ENCODE measurements around the gene MEIKIN. TPM values are rescaled to one million over a fixed set of nuclear protein-coding genes. Genes with fewer than 3 reads are reported as not detected.
A peak's percentile ranks its signal among the peaks of the same experiment; 100 is the strongest.

Gene MEIKIN
- total RNA-seq, 1 donor = 1.0 TPM

GRCh38 chr5:131979816-131980215 lies 34.4 kb upstream of the MEIKIN start:
- Histone ChIP-seq H3K4me3 (ENCODE audit: low read length) (no peak overlapping the region), H3K9me3 (ENCODE audit: low read depth, low read length) (no peaks in the 10 kb centered on the region), H3K27me3 (ENCODE audit: insufficient read depth, low read length) (no peaks in the 10 kb centered on the region), H3K4me1 (ENCODE audit: insufficient read depth, low read length) (peaks cover 14% of the 10 kb centered on the region)

GRCh38 chr5:131977212-131977604 lies 31.7 kb upstream of the MEIKIN start:
- H3K9me3 ChIP-seq (ENCODE audit: low read depth, low read length) = no peaks in the 10 kb centered on the region
- H3K4me3 ChIP-seq (ENCODE audit: low read length) = no peak overlapping the region
- peaks cover 16% of the 10 kb centered on the region for H3K4me1 ChIP-seq (ENCODE audit: insufficient read depth, low read length)
- H3K27me3 ChIP-seq (ENCODE audit: insufficient read depth, low read length) = no peaks in the 10 kb centered on the region

- peaks cover 16% of the 10 kb centered on the region for H3K4me1 ChIP-seq (ENCODE audit: insufficient read depth, low read length)
- no peaks in the 10 kb centered on the region for H3K27me3 ChIP-seq (ENCODE audit: insufficient read depth, low read length)
- no peak overlapping the region for H3K4me3 ChIP-seq (ENCODE audit: low read length)
- no peaks in the 10 kb centered on the region for H3K9me3 ChIP-seq (ENCODE audit: low read depth, low read length)
These were observed 31.1 kb upstream of the MEIKIN start for GRCh38 chr5:131976414-131977211.

GRCh38 chr5:131974956-131975726 lies 29.7 kb upstream of the MEIKIN start:
- Histone ChIP-seq H3K9me3 (ENCODE audit: low read depth, low read length) (no peaks in the 10 kb centered on the region), H3K4me1 (ENCODE audit: insufficient read depth, low read length) (peaks cover 16% of the 10 kb centered on the region), H3K4me3 (ENCODE audit: low read length) (peak overlapping the region; percentile 2), H3K27me3 (ENCODE audit: insufficient read depth, low read length) (no peaks in the 10 kb centered on the region)

GRCh38 chr5:131974622-131974955 lies 29.1 kb upstream of the MEIKIN start:
- Histone ChIP-seq H3K9me3 (ENCODE audit: low read depth, low read length) (no peaks in the 10 kb centered on the region), H3K4me1 (ENCODE audit: insufficient read depth, low read length) (peaks cover 16% of the 10 kb centered on the region), H3K4me3 (ENCODE audit: low read length) (peak overlapping the region; percentile 2), H3K27me3 (ENCODE audit: insufficient read depth, low read length) (no peaks in the 10 kb centered on the region)

DNA sequence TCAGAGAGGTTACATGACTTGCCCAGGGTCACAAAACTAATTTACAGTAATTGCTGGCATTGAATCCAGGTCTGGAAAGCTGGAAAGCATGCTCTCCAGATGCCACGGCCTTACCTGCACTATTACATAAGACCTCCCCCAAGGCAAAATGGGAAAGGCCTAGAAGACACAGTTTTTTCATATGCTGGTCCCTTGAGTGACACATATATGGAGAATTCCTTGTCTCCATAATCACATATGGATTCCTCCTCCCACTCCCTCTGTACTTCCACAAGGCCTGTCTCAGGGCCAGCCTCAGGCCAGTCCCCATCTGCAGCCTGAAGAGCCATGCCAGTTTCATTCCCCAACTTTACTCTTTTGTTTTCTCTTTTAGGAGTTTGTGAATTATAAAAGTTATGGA lies 28.6 kb upstream of the MEIKIN start:
- H3K9me3 ChIP-seq (ENCODE audit: low read depth, low read length) = no peaks in the 10 kb centered on the region
- H3K4me1 ChIP-seq (ENCODE audit: insufficient read depth, low read length) = peaks cover 16% of the 10 kb centered on the region
- no peaks in the 10 kb centered on the region for H3K27me3 ChIP-seq (ENCODE audit: insufficient read depth, low read length)
- H3K4me3 ChIP-seq (ENCODE audit: low read length) = no peak overlapping the region

- Histone ChIP-seq H3K27me3 (ENCODE audit: insufficient read depth, low read length) (no peaks in the 10 kb centered on the region), H3K4me3 (ENCODE audit: low read length) (no peak overlapping the region), H3K4me1 (ENCODE audit: insufficient read depth, low read length) (peaks cover 16% of the 10 kb centered on the region), H3K9me3 (ENCODE audit: low read depth, low read length) (no peaks in the 10 kb centered on the region)
These were observed 27.7 kb upstream of the MEIKIN start for GRCh38 chr5:131973089-131973712.

DNA sequence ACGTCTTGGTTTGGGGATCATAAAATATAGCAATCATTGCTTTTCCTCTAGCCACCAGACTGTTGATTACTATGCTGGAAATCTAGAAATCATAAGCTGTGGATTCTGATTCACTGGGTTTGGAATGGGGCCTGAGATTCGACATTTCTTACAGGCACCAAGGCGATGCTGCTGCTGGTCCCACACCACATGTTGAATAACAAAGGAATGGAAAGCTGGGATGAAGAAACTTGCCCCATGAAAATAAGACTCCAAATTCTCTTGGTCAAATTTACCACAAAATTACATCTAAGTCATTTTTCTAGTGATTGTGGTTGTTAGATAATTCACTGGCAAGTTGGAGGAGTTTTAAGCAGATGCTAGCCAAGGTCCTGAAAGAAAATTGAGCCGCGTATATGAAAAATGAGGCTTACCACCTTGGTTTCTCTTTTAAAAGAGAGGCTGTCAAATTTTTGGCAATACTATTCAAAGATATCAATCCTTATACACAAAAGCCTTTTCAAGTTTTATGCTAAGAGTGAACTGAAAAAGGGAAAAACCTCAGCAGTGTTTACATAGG lies 23.0 kb upstream of the MEIKIN start:
- Histone ChIP-seq H3K27me3 (ENCODE audit: insufficient read depth, low read length) (no peaks in the 10 kb centered on the region), H3K9me3 (ENCODE audit: low read depth, low read length) (no peaks in the 10 kb centered on the region), H3K4me1 (ENCODE audit: insufficient read depth, low read length) (no peaks in the 10 kb centered on the region), H3K4me3 (ENCODE audit: low read length) (no peak overlapping the region)

DNA sequence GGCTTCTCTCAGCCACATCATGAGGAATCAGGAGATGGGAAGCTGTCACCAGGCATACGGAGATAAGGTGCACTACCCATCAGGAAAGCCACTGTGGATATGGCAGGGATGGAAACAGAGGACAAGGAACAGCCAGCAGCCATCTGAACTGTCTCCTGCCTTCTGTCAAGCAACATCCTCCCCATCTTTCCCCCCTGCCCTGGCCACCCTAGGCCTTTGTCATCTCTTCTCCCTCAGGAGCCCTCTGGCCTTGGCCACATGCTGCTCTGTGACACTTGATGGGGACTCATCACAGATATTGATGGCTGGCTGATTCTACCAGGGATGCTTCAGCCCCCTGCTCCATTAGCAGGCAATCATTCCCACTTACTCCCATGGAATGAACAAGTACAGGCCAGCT lies 21.1 kb upstream of the MEIKIN start:
- Histone ChIP-seq H3K4me1 (ENCODE audit: insufficient read depth, low read length) (no peaks in the 10 kb centered on the region), H3K4me3 (ENCODE audit: low read length) (no peak overlapping the region), H3K9me3 (ENCODE audit: low read depth, low read length) (no peaks in the 10 kb centered on the region), H3K27me3 (ENCODE audit: insufficient read depth, low read length) (no peaks in the 10 kb centered on the region)

GRCh38 chr5:131965826-131966415 lies 20.5 kb upstream of the MEIKIN start:
- Histone ChIP-seq H3K4me1 (ENCODE audit: insufficient read depth, low read length) (no peaks in the 10 kb centered on the region), H3K9me3 (ENCODE audit: low read depth, low read length) (no peaks in the 10 kb centered on the region), H3K4me3 (ENCODE audit: low read length) (no peak overlapping the region), H3K27me3 (ENCODE audit: insufficient read depth, low read length) (no peaks in the 10 kb centered on the region)

DNA sequence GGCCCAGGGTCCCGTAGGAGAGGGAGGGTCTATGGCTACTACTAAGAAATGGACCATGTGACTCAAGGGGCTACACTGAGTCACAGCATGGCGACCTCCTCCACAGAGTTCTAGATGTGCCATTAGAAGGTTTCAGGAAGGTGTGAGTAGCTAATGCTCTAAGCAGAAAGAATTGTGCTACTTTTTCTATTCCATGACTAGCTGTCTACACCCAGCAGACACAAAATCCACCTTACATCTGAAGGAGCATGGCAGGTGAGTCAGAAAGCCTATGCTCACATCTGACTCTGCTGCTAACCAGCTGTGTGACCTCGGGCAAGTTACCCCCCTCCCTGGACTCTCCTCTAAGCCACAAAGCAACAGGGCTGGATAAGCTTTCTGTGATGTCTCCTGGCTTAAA lies 14.4 kb upstream of the MEIKIN start:
- no peaks in the 10 kb centered on the region for H3K4me1 ChIP-seq (ENCODE audit: insufficient read depth, low read length)
- H3K27me3 ChIP-seq (ENCODE audit: insufficient read depth, low read length) = no peaks in the 10 kb centered on the region
- no peaks in the 10 kb centered on the region for H3K9me3 ChIP-seq (ENCODE audit: low read depth, low read length)
- H3K4me3 ChIP-seq (ENCODE audit: low read length) = no peak overlapping the region

- Histone ChIP-seq H3K4me1 (ENCODE audit: insufficient read depth, low read length) (no peaks in the 10 kb centered on the region), H3K9me3 (ENCODE audit: low read depth, low read length) (no peaks in the 10 kb centered on the region), H3K4me3 (ENCODE audit: low read length) (no peak overlapping the region), H3K27me3 (ENCODE audit: insufficient read depth, low read length) (no peaks in the 10 kb centered on the region)
These were observed 13.7 kb upstream of the MEIKIN start for GRCh38 chr5:131959136-131959535.

GRCh38 chr5:131957721-131958441 lies 12.4 kb upstream of the MEIKIN start:
- H3K27me3 ChIP-seq (ENCODE audit: insufficient read depth, low read length) = no peaks in the 10 kb centered on the region
- H3K9me3 ChIP-seq (ENCODE audit: low read depth, low read length) = no peaks in the 10 kb centered on the region
- no peak overlapping the region for H3K4me3 ChIP-seq (ENCODE audit: low read length)
- H3K4me1 ChIP-seq (ENCODE audit: insufficient read depth, low read length) = no peaks in the 10 kb centered on the region

- Histone ChIP-seq H3K27me3 (ENCODE audit: insufficient read depth, low read length) (no peaks in the 10 kb centered on the region), H3K4me1 (ENCODE audit: insufficient read depth, low read length) (no peaks in the 10 kb centered on the region), H3K4me3 (ENCODE audit: low read length) (no peak overlapping the region), H3K9me3 (ENCODE audit: low read depth, low read length) (no peaks in the 10 kb centered on the region)
These were observed 8.5 kb upstream of the MEIKIN start for GRCh38 chr5:131953969-131954368.

All from mononuclear cell (primary cell).